ENCODE data around the gene CRP.

The CRP gene

DNA sequence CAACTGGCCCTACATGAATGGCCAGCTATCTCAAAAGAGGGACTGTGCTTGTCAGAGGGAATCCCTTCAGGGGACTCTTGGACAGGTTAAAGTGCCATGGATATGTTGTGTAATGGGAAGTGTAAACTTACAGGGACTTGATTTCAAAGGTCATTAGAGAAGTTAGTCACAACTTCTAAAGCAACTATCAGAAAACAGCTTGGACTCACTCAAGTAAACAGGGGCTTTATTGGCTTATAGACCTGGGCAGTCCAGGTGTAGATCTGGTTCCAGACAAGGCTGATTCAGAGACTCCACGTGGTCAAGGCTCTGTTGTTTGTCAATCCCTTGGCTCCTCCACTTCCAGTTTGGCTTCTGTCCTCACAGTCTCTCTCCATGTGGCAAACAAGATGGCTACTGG is 2.3 kb downstream of the CRP start:
- Histone ChIP-seq H3K14ac (ENCODE audit: low read length in 2 of 2) (no peak overlapping the region), H3K4ac (ENCODE audit: low read depth in 1 of 2, low read length in 2 of 2) (no peak overlapping the region), H4K91ac (ENCODE audit: low read length) (no peak overlapping the region), H3K4me2 (ENCODE audit: low read length, poor library complexity, severe bottlenecking) (no peak overlapping the region), H3K4me1 (ENCODE audit: control insufficient read depth, insufficient read depth, low read depth, low read length) (no peaks in the 10 kb centered on the region), H3K9me3 (ENCODE audit: control insufficient read depth, low read length) (no peaks in the 10 kb centered on the region), H3K4me3 (ENCODE audit: insufficient read depth in 1 of 2, low read depth in 1 of 2, low read length in 2 of 2) (no peak overlapping the region), H4K8ac (ENCODE audit: low read length) (no peak overlapping the region), H2AK5ac (ENCODE audit: low read length, severe bottlenecking) (no peak overlapping the region), H3K27ac (ENCODE audit: low read length, poor library complexity, severe bottlenecking) (no peak overlapping the region), H3K27me3 (ENCODE audit: control insufficient read depth in 1 of 2, insufficient read depth in 1 of 2, low read length in 2 of 2) (no peaks in the 10 kb centered on the region), H3K18ac (ENCODE audit: low read depth in 1 of 2, low read length in 2 of 2) (no peak overlapping the region), H3K9ac (ENCODE audit: low read length) (no peak overlapping the region), H3K23ac (ENCODE audit: low read length in 2 of 2) (no peak overlapping the region), H2AFZ (ENCODE audit: low read depth, low read length) (no peak overlapping the region), H3K36me3 (ENCODE audit: control insufficient read depth in 1 of 2, insufficient read depth in 2 of 2, low read depth in 1 of 2, low read length in 2 of 2) (no peaks in the 10 kb centered on the region), H2BK5ac (ENCODE audit: low read depth, low read length, poor library complexity, severe bottlenecking) (no peak overlapping the region), H2BK120ac (ENCODE audit: low read depth, low read length) (no peak overlapping the region), H2BK15ac (ENCODE audit: low read depth, poor library complexity, severe bottlenecking) (no peak overlapping the region), H3K79me1 (replicated peaks; ENCODE audit: low read length, poor library complexity, severe bottlenecking) (no peaks in the 10 kb centered on the region), H2BK12ac (ENCODE audit: low read length in 2 of 2) (no peak overlapping the region)
- DNase-seq: no peak
- WGBS: 0% methylated on average over 1 of the region's 1 CpG

DNA sequence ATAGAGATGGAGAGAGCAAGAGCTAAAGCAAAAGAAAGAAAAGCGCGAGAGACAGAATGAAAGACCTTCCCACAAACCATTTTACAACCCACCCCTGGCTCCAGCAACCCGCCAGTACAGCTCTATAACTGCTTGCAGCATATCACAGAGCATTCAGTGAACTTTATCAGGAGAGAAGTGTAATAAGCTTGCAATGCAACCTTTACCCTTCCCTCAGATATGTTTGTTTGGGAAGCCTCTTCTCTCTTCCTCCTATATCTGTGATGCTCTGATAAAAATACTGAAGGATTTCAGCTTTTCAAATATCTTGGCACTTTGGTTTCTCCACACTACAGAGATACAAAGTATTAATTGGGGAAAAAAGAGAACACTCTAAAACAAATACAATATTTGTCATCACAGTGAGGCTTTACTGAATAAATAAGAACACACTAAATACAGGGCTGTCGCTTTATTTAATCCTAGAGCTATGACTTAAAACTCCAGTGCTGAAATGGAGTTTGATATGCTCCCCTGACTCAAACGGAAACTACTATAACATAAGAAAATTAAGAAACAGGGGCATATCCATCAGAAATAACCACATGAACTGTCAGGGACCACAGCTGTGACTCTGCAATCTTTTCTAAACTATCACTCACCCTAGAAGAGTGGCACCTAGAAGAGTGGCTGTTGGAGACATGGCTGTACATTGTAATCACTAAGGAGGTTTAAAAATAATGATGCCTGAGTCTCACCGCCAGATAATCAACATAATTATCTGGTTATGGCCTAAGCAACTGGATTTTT is 6.7 kb downstream of the CRP start:
- Histone ChIP-seq H3K79me1 (replicated peaks; ENCODE audit: low read length, poor library complexity, severe bottlenecking) (no peaks in the 10 kb centered on the region), H4K91ac (ENCODE audit: low read length) (no peak overlapping the region), H2BK5ac (ENCODE audit: low read depth, low read length, poor library complexity, severe bottlenecking) (no peak overlapping the region), H3K27ac (ENCODE audit: low read length, poor library complexity, severe bottlenecking) (no peak overlapping the region), H3K14ac (ENCODE audit: low read length in 2 of 2) (no peak overlapping the region), H3K18ac (ENCODE audit: low read depth in 1 of 2, low read length in 2 of 2) (no peak overlapping the region), H3K23ac (ENCODE audit: low read length in 2 of 2) (no peak overlapping the region), H2BK12ac (ENCODE audit: low read length in 2 of 2) (no peak overlapping the region), H3K36me3 (ENCODE audit: control insufficient read depth in 1 of 2, insufficient read depth in 2 of 2, low read depth in 1 of 2, low read length in 2 of 2) (no peaks in the 10 kb centered on the region), H2BK15ac (ENCODE audit: low read depth, poor library complexity, severe bottlenecking) (no peak overlapping the region), H2AK5ac (ENCODE audit: low read length, severe bottlenecking) (no peak overlapping the region), H3K4me3 (ENCODE audit: insufficient read depth in 1 of 2, low read depth in 1 of 2, low read length in 2 of 2) (no peak overlapping the region), H3K4me2 (ENCODE audit: low read length, poor library complexity, severe bottlenecking) (no peak overlapping the region), H2BK120ac (ENCODE audit: low read depth, low read length) (no peak overlapping the region), H3K4ac (ENCODE audit: low read depth in 1 of 2, low read length in 2 of 2) (no peak overlapping the region), H3K9me3 (ENCODE audit: control insufficient read depth, low read length) (no peaks in the 10 kb centered on the region), H3K9ac (ENCODE audit: low read length) (no peak overlapping the region), H2AFZ (ENCODE audit: low read depth, low read length) (no peak overlapping the region), H3K27me3 (ENCODE audit: control insufficient read depth in 1 of 2, insufficient read depth in 1 of 2, low read length in 2 of 2) (no peaks in the 10 kb centered on the region), H4K8ac (ENCODE audit: low read length) (no peak overlapping the region), H3K4me1 (ENCODE audit: control insufficient read depth, insufficient read depth, low read depth, low read length) (peaks cover 2% of the 10 kb centered on the region)
- WGBS: 74% methylated on average over 4 of the region's 6 CpGs
- no peak for DNase-seq

DNA sequence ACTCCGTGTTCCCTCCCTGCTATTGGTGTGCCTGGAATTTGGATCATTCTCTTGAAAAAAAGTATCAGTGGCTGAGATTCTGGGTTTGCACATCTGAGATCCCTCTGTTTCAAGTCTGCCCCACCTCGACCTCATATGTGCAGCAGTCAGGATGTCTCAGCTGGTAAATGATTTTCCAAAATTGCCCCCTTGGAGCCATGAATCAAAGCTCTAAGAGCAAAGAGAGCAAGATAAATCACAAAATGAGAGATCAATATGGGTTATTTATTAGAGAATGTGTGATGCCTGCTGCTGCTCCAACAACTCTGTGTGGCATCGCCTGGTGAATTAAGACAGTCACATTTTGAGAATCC is 8.5 kb downstream of the CRP start:
- DNase-seq: no peak
- Histone ChIP-seq H2BK5ac (ENCODE audit: low read depth, low read length, poor library complexity, severe bottlenecking) (no peak overlapping the region), H3K79me1 (replicated peaks; ENCODE audit: low read length, poor library complexity, severe bottlenecking) (no peaks in the 10 kb centered on the region), H2AFZ (ENCODE audit: low read depth, low read length) (no peak overlapping the region), H3K27ac (ENCODE audit: low read length, poor library complexity, severe bottlenecking) (no peak overlapping the region), H3K36me3 (ENCODE audit: control insufficient read depth in 1 of 2, insufficient read depth in 2 of 2, low read depth in 1 of 2, low read length in 2 of 2) (no peaks in the 10 kb centered on the region), H3K27me3 (ENCODE audit: control insufficient read depth in 1 of 2, insufficient read depth in 1 of 2, low read length in 2 of 2) (no peaks in the 10 kb centered on the region), H3K9ac (ENCODE audit: low read length) (no peak overlapping the region), H3K18ac (ENCODE audit: low read depth in 1 of 2, low read length in 2 of 2) (no peak overlapping the region), H4K91ac (ENCODE audit: low read length) (no peak overlapping the region), H2BK12ac (ENCODE audit: low read length in 2 of 2) (no peak overlapping the region), H2BK15ac (ENCODE audit: low read depth, poor library complexity, severe bottlenecking) (no peak overlapping the region), H3K23ac (ENCODE audit: low read length in 2 of 2) (no peak overlapping the region), H3K4me1 (ENCODE audit: control insufficient read depth, insufficient read depth, low read depth, low read length) (peaks cover 2% of the 10 kb centered on the region), H2BK120ac (ENCODE audit: low read depth, low read length) (no peak overlapping the region), H3K4me3 (ENCODE audit: insufficient read depth in 1 of 2, low read depth in 1 of 2, low read length in 2 of 2) (no peak overlapping the region), H4K8ac (ENCODE audit: low read length) (no peak overlapping the region), H3K4ac (ENCODE audit: low read depth in 1 of 2, low read length in 2 of 2) (no peak overlapping the region), H3K4me2 (ENCODE audit: low read length, poor library complexity, severe bottlenecking) (no peak overlapping the region), H2AK5ac (ENCODE audit: low read length, severe bottlenecking) (no peak overlapping the region), H3K9me3 (ENCODE audit: control insufficient read depth, low read length) (no peaks in the 10 kb centered on the region), H3K14ac (ENCODE audit: low read length in 2 of 2) (no peak overlapping the region)
- 68% methylated on average over 3 of the region's 3 CpGs for WGBS

DNA sequence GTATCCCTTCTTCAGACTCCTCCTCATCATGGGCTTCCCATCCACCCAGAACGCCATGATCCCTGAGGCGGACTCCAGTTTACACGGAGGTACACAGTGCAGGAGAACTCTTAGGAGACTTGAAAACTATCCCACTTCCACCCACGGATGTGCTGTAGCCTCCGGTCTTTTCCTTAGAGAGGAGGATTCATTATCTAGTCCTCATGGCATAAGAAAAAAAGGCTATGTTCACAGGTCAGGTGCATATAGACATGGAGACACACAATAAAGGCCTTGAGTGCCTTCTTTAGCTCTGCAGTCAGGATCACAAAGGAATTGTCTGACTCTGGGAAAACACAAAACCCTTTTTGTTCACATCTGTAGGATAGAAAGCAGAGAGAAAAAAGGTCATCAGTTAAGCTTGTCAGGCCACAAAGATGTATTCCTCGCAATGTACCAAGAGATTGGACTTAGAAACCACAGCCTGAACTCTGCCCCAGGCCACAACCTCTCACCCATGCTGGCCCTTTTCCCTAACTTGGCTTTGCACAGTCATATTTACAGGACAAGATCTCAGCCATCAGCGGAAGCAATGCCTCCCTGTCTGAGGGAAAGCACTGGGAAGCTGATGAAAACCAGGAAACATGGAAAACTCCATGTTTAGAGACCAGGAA is 9.0 kb downstream of the CRP start:
- Histone ChIP-seq H2AK5ac (ENCODE audit: low read length, severe bottlenecking) (no peak overlapping the region), H3K14ac (ENCODE audit: low read length in 2 of 2) (no peak overlapping the region), H2BK12ac (ENCODE audit: low read length in 2 of 2) (no peak overlapping the region), H3K27ac (ENCODE audit: low read length, poor library complexity, severe bottlenecking) (no peak overlapping the region), H2BK120ac (ENCODE audit: low read depth, low read length) (no peak overlapping the region), H4K91ac (ENCODE audit: low read length) (no peak overlapping the region), H3K9me3 (ENCODE audit: control insufficient read depth, low read length) (no peaks in the 10 kb centered on the region), H3K4me1 (ENCODE audit: control insufficient read depth, insufficient read depth, low read depth, low read length) (peaks cover 2% of the 10 kb centered on the region), H3K9ac (ENCODE audit: low read length) (no peak overlapping the region), H2BK15ac (ENCODE audit: low read depth, poor library complexity, severe bottlenecking) (no peak overlapping the region), H3K4me2 (ENCODE audit: low read length, poor library complexity, severe bottlenecking) (no peak overlapping the region), H3K36me3 (ENCODE audit: control insufficient read depth in 1 of 2, insufficient read depth in 2 of 2, low read depth in 1 of 2, low read length in 2 of 2) (no peaks in the 10 kb centered on the region), H2BK5ac (ENCODE audit: low read depth, low read length, poor library complexity, severe bottlenecking) (no peak overlapping the region), H3K27me3 (ENCODE audit: control insufficient read depth in 1 of 2, insufficient read depth in 1 of 2, low read length in 2 of 2) (no peaks in the 10 kb centered on the region), H3K4me3 (ENCODE audit: insufficient read depth in 1 of 2, low read depth in 1 of 2, low read length in 2 of 2) (no peak overlapping the region), H3K23ac (ENCODE audit: low read length in 2 of 2) (no peak overlapping the region), H3K18ac (ENCODE audit: low read depth in 1 of 2, low read length in 2 of 2) (no peak overlapping the region), H4K8ac (ENCODE audit: low read length) (no peak overlapping the region), H2AFZ (ENCODE audit: low read depth, low read length) (no peak overlapping the region), H3K79me1 (replicated peaks; ENCODE audit: low read length, poor library complexity, severe bottlenecking) (no peaks in the 10 kb centered on the region), H3K4ac (ENCODE audit: low read depth in 1 of 2, low read length in 2 of 2) (no peak overlapping the region)
- 69% methylated on average over 7 of the region's 7 CpGs for WGBS
- DNase-seq: no peak

Data from mesenchymal stem cell (in vitro differentiated cells and primary cell).